Measurements from ENCODE around the gene LRTM1.

The LRTM1 gene

DNA sequence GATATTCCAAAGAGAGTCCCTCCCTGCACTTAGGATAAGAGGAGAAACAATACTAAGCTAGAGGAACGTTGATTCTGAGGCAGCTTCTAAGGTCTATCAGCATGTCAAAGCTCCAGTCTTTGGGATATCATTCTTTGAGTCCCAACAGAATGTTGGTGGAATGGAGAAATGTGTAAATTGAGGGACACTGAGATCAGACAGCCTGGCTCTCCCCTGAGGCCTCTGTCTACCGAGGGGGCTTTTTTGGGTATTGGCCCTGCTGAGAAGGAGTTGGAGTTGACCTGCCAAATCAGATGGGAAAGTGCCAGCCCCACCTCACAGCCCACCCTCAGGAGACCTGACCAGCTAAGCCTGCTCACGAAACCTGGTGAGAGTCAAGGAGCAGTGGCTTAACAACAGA lies 27.6 kb upstream of the LRTM1 start:
- no peak for DNase-seq
- Mint-ChIP-seq H3K4me1 (ENCODE audit: low read depth) (no peaks in the 10 kb centered on the region), H3K27me3 (no peaks in the 10 kb centered on the region), H3K4me3 (no peak overlapping the region), H3K9me3 (no peaks in the 10 kb centered on the region), H3K36me3 (ENCODE audit: low read depth) (no peaks in the 10 kb centered on the region), H3K27ac (no peak overlapping the region)

DNA sequence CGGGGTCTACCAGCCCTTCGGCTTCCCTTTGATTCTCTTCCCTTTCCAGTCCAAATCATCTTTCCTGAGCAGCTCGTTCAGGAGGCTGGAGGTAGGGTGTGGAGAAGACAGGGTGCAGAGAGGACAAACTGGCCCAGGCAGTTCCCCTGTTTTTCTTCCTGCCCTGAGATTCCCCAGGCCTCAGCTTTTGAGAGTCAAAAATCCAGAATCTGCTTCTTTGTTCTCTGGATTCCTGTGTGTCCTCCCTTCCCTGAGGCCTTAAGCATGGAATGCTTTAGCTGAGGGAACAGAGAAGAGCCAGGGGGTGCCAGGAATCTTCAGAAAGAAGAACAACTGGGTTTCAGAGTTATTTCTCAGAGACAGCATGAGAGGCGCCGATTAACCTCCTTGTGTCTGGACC lies 26.7 kb upstream of the LRTM1 start:
- no peak for DNase-seq
- no peaks in the 10 kb centered on the region for H3K36me3 Mint-ChIP-seq (ENCODE audit: low read depth)
- H3K4me1 Mint-ChIP-seq (ENCODE audit: low read depth) = no peaks in the 10 kb centered on the region
- H3K27ac Mint-ChIP-seq = no peak overlapping the region
- no peaks in the 10 kb centered on the region for H3K27me3 Mint-ChIP-seq
- no peaks in the 10 kb centered on the region for H3K9me3 Mint-ChIP-seq
- H3K4me3 Mint-ChIP-seq = no peak overlapping the region

DNA sequence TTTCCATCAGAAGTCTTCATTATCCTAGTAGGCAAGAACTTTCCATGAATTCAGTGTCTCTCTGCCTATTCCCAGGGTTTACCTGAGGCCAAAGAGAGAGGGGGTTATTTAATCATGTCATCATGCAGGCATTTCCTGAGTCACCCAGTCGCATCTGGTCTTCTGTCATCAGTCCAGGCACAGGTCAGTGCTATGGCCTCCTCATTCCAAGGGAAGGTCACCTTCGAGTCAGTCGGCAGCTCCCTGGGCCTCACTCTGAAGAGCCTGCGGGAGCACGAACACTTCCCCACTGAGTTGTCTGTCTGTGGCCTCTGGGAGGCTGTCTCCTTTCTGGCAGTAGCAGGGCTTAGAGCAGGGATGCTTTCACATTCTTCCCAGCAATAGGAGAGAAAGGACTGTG lies 26.2 kb upstream of the LRTM1 start:
- Mint-ChIP-seq H3K27ac (no peak overlapping the region), H3K4me1 (ENCODE audit: low read depth) (no peaks in the 10 kb centered on the region), H3K27me3 (no peaks in the 10 kb centered on the region), H3K9me3 (no peaks in the 10 kb centered on the region), H3K36me3 (ENCODE audit: low read depth) (no peaks in the 10 kb centered on the region), H3K4me3 (no peak overlapping the region)
- no peak for DNase-seq

DNA sequence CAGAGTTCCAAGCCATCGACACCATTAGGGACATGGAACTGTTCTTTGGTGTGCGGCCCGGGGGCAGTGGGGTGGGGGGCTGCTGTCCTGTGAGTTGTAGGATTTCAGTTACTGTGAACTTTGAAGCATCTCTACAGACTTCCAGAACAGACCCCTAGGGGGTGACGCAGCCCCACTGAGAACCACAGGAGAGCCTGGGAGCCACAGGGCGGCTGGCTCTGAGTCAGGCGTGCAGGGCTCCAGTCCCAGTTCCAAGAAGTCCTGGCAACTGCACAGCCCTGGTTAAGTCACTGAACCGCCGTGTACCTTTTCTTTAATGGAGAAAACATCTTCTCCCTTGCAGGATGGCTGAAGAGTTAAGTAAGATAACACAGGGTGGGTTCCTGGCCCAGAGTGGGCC lies 23.5 kb upstream of the LRTM1 start:
- Mint-ChIP-seq H3K27me3 (no peaks in the 10 kb centered on the region), H3K4me3 (no peak overlapping the region), H3K27ac (no peak overlapping the region), H3K36me3 (ENCODE audit: low read depth) (no peaks in the 10 kb centered on the region), H3K4me1 (ENCODE audit: low read depth) (no peaks in the 10 kb centered on the region), H3K9me3 (no peaks in the 10 kb centered on the region)
- DNase-seq = no peak

DNA sequence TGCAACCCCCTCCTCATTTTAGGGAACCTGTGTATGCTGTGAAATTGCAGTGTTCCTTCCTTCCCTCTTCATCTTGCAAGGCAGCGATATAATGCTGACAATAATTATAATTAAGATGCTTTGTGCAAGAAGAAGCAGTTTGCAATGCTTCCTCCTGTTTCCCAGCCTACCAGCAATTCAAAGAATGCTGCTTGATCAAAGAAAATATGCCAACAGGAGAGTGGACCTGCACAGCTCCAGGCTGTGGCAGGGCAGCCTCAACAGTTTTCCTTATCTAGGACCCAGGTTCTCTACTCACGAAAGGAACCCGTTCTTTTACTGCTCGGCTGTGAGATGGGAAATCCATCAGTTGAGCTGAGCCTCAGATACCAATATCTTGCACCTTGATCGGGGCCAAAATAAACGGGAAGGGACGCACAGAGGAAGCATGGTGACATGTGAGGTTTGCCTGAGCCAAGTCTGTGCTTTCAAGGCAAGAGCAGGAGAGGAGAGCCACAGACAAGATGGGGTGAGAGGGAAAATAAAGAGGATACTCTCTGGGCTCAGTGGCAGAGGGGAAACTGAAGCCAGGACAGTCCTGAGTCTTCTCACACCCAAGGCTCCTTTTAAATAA lies 22.6 kb upstream of the LRTM1 start:
- H3K9me3 Mint-ChIP-seq = no peaks in the 10 kb centered on the region
- H3K27me3 Mint-ChIP-seq = no peaks in the 10 kb centered on the region
- no peak for DNase-seq
- no peaks in the 10 kb centered on the region for H3K4me1 Mint-ChIP-seq (ENCODE audit: low read depth)
- H3K27ac Mint-ChIP-seq = no peak overlapping the region
- H3K4me3 Mint-ChIP-seq = no peak overlapping the region
- H3K36me3 Mint-ChIP-seq (ENCODE audit: low read depth) = no peaks in the 10 kb centered on the region

DNA sequence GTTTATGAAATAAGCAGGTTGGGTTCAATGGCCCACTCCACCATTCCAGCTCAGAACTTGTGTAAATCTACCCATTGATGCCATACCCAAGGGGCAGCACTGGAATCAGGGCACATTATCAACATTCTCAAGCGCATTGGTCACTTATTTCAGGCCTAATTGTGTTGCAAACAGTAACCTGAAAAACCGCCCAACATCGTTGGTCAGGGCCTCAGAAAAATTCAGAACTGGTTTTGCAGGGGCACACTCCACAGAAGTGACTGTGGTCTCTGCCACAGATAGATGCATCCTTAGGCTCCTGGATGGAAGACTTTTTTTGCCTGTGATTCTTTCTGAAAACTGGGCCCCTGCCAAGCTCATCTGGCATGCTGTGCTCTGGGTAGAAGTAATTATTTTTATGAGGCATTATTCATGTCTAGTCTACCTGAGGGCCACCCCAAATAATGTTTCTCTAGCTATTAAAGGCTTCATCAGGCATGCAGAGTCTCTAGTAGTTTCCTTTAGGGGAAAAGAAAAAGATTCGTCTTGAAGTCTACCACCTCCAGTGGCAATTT lies 21.7 kb upstream of the LRTM1 start:
- DNase-seq = no peak
- no peaks in the 10 kb centered on the region for H3K4me1 Mint-ChIP-seq (ENCODE audit: low read depth)
- no peaks in the 10 kb centered on the region for H3K9me3 Mint-ChIP-seq
- no peaks in the 10 kb centered on the region for H3K27me3 Mint-ChIP-seq
- no peak overlapping the region for H3K27ac Mint-ChIP-seq
- no peaks in the 10 kb centered on the region for H3K36me3 Mint-ChIP-seq (ENCODE audit: low read depth)
- no peak overlapping the region for H3K4me3 Mint-ChIP-seq

DNA sequence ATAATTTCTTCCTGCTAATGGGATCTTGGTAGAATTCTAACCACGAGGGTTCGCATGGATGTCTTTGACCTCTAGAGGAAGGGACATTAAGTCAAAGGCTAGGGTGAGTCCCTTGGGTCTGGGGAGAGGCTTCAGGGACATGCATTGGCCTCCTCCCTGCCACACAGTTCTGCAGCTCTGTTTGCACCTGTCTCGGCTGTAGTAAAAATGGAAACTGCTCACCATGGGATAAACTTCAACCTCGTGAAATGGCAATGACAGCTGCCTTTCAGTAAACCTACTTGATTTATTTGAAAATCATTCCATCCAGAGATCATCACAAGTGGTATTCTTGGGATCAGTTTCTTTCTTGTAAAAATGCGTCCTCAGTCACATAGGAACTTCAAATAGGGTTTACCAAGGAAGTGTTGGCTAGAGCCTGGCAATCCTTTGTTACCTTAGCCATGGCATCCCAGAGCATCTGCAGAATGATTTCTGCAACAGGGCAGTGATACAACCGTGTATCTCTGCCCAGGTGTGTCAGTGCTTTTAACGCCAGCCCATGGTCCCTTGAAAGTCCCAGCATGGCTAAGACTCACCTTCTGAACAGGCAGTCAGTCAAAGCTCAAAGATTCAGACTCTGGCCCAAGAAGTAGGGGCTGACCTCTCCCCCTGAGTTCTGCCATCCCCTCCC lies 14.0 kb upstream of the LRTM1 start:
- Mint-ChIP-seq H3K9me3 (no peaks in the 10 kb centered on the region), H3K4me3 (no peak overlapping the region), H3K36me3 (ENCODE audit: low read depth) (no peaks in the 10 kb centered on the region), H3K27ac (no peak overlapping the region), H3K27me3 (peaks cover 5% of the 10 kb centered on the region), H3K4me1 (ENCODE audit: low read depth) (no peaks in the 10 kb centered on the region)
- DNase-seq = no peak

DNA sequence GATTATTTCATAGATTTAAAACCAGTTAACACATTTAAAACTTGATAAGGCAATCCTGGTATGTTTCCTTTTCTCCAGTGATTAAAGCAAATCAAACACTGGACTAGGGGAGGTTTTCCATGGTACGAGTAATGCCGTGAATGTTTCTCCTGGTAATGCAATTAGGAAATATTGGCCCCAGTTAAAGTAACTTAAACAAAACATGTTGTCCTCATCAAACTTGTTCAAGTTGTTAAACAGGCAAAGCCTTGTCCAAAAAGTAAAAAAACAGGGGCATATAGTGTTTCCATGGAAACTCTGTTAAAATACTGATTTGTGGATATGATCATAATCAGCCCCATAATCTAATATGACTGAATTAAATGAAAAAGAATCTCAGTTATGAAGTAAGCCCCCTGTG lies 13.1 kb upstream of the LRTM1 start:
- H3K4me1 Mint-ChIP-seq (ENCODE audit: low read depth) = no peaks in the 10 kb centered on the region
- H3K27ac Mint-ChIP-seq = no peak overlapping the region
- no peak overlapping the region for H3K4me3 Mint-ChIP-seq

DNA sequence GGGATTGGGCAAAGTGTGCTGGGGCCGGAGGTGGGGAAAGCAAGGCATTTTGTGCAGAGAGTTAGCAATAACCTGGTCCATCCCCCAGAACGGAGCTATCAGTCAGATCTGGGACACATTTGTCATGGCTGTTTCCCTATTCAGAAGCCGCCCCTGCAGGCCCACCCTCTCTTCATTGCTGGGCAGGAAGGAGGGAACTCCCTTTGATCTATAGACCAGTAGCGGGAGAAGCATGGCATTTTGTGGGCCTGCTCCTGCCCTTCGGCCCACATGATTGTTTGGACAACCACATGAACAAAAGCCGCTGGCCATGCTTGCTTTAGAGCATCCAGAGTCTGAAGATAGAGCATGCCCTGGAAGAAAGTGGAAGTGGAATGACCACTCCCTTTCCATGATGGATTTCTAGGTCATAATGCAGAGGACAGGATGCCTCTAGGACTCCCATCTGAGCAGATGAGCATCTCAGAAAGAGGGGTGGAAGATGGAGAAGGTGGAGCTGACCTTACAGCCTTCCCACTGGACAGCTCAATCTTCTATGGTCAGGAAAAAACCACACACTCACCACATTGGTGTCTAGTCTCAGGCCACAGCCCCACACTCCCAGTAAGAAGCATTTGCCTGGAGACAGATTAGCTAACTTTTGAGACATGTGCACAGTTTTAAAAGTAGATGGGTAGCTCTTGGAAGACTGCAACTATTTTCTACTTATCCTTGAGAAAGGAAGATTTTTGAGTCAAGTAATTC lies 11.9 kb upstream of the LRTM1 start:
- no peak for DNase-seq
- Mint-ChIP-seq H3K4me3 (no peak overlapping the region), H3K36me3 (ENCODE audit: low read depth) (no peaks in the 10 kb centered on the region), H3K27me3 (peaks cover 5% of the 10 kb centered on the region), H3K9me3 (no peaks in the 10 kb centered on the region), H3K27ac (no peak overlapping the region), H3K4me1 (ENCODE audit: low read depth) (no peaks in the 10 kb centered on the region)

More for the DNA sequence above, 13.1 kb upstream of the LRTM1 start:
- Mint-ChIP-seq H3K9me3 (no peaks in the 10 kb centered on the region), H3K36me3 (ENCODE audit: low read depth) (no peaks in the 10 kb centered on the region), H3K27me3 (peaks cover 5% of the 10 kb centered on the region)
- no peak for DNase-seq

DNA sequence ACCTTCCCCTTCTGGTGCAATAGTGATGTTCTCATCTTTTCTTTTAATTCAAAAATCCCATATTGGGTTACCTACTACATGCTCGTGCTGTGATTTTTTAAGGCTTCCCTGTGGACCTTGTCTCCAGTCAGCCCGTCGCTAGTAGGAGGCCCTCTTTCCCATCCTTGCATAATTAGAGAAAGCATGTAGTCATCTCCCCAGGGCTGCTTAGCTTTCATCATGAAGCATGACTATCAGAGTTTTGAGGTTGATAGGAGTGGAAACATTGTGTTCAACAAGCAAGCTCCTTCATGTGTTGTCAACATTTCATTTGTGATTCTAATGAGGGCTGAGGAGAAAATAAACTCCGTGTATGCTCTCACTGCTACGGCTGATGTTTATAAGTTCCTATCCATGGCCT lies 8.7 kb upstream of the LRTM1 start:
- no peak for DNase-seq
- H3K9me3 Mint-ChIP-seq = no peaks in the 10 kb centered on the region
- H3K27me3 Mint-ChIP-seq = peaks cover 2% of the 10 kb centered on the region
- no peak overlapping the region for H3K27ac Mint-ChIP-seq
- no peaks in the 10 kb centered on the region for H3K4me1 Mint-ChIP-seq (ENCODE audit: low read depth)
- no peak overlapping the region for H3K4me3 Mint-ChIP-seq
- no peaks in the 10 kb centered on the region for H3K36me3 Mint-ChIP-seq (ENCODE audit: low read depth)

DNA sequence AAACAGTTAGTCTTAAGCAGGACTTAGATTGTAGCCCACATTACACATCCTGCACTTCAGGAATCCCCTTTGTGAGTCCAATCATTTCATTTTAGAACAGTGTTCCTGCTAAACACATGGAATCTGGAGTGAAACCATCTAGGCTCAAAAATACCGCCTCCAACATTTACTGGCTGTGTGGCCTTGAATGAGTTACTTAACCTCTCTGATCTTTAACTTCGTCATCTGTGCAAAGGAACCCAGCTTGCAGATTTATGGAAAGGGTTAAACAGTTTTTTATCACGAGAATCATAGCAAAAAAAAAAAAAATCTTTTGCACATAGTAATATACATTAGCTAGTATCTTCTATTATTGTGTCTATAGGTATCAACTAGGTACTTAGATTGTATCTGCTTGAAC lies 8.0 kb upstream of the LRTM1 start:
- Mint-ChIP-seq H3K9me3 (no peaks in the 10 kb centered on the region), H3K27me3 (peaks cover 2% of the 10 kb centered on the region), H3K4me1 (ENCODE audit: low read depth) (no peaks in the 10 kb centered on the region), H3K4me3 (no peak overlapping the region), H3K36me3 (ENCODE audit: low read depth) (no peaks in the 10 kb centered on the region), H3K27ac (no peak overlapping the region)
- DNase-seq = no peak

DNA sequence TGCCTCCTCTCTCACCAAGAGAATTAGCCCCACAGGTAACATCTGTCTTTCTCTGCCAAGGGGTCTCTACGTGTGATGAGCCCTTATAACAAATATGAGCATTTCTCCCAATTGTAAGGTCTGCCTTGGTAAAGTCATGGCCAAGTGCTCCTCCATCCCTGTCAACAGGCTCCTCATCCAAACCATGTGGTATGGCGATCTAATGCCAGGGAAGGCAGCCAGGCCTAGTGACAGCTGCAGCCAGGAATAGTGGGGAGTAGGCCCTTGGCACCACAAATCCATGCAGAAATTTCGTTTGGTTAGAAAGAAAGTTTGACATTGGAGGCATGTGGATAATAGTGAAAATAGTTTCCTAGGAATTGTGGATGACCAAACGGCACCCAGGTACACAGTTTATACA lies 4.7 kb upstream of the LRTM1 start:
- Mint-ChIP-seq H3K27ac (no peak overlapping the region), H3K4me1 (ENCODE audit: low read depth) (no peaks in the 10 kb centered on the region), H3K36me3 (ENCODE audit: low read depth) (no peaks in the 10 kb centered on the region), H3K27me3 (peaks cover 2% of the 10 kb centered on the region), H3K9me3 (no peaks in the 10 kb centered on the region), H3K4me3 (no peak overlapping the region)
- no peak for DNase-seq

DNA sequence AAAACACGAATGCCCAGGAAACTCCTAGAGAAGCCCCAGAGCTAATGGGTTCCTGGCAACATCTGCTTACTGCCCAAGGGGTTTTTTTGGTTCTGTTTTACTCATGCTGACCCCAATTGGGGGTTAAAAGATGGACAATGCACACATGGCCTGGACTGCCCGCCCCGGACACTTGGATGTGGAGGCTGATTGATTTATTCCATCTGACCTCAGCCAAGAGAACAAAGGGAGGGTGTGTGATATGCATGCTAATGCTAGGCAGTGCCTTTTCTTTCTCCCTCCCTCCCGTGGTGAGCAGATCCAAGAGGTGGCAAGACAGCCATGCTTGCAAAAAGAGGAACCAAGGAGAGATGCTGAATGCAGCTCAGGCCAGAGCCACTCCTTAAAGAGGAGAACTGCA lies 3.3 kb upstream of the LRTM1 start:
- Mint-ChIP-seq H3K36me3 (ENCODE audit: low read depth) (no peaks in the 10 kb centered on the region), H3K4me1 (ENCODE audit: low read depth) (no peaks in the 10 kb centered on the region), H3K4me3 (no peak overlapping the region), H3K27me3 (no peaks in the 10 kb centered on the region), H3K9me3 (no peaks in the 10 kb centered on the region), H3K27ac (no peak overlapping the region)
- DNase-seq = no peak

DNA sequence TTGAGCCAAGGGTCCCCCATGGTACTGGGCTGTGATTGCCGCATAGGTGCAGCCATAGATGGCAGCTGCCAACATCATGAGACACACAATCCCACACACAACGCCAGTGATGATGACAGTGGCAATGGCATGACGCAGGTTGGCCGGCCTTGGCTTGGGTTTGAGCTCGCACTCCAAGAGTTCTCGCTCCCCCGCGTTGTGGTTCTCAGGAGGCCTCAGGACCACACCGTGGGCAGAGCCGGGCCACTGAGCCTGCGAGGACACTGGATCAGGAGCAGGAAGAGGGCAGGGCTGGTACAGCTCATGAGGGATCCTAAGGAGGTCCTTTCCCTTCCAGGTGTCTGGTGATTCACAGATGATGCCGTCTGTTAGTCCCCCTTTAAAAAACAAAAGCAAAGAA lies 9.3 kb downstream of the LRTM1 start:
- H3K4me3 Mint-ChIP-seq = no peak overlapping the region
- H3K9me3 Mint-ChIP-seq = peaks cover 2% of the 10 kb centered on the region
- no peak for DNase-seq
- no peaks in the 10 kb centered on the region for H3K36me3 Mint-ChIP-seq (ENCODE audit: low read depth)
- no peaks in the 10 kb centered on the region for H3K4me1 Mint-ChIP-seq (ENCODE audit: low read depth)
- no peak overlapping the region for H3K27ac Mint-ChIP-seq
- no peaks in the 10 kb centered on the region for H3K27me3 Mint-ChIP-seq

DNA sequence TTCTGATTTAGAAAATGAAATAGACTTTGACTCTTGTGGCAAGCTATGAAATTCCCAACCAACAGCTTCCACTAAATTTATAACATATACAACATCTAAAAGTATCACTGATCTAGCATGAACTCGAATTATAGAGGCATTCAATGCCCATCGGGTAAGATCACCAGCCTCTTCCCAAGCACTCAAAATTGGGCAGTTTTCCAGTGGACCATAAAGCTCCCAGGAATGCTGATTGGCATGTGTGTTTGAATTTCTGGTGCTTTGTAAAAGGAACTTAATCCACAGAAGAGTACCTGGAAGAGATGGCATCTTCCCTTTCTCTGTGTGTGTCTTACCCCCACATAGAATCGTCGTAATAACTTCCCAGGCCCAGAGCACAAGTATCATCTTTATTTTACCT lies 10.0 kb downstream of the LRTM1 start:
- Mint-ChIP-seq H3K9me3 (peaks cover 2% of the 10 kb centered on the region), H3K27me3 (no peaks in the 10 kb centered on the region), H3K4me3 (no peak overlapping the region), H3K4me1 (ENCODE audit: low read depth) (no peaks in the 10 kb centered on the region), H3K27ac (no peak overlapping the region), H3K36me3 (ENCODE audit: low read depth) (no peaks in the 10 kb centered on the region)
- DNase-seq = no peak
